OCI-LY7 (cell line): ENCODE results near the gene NOLC1. TPM values are rescaled to one million over a fixed set of nuclear protein-coding genes. Genes with fewer than 3 reads are reported as not detected.
A peak's percentile ranks its signal among the peaks of the same experiment; 100 is the strongest.

Source experiments
- BruUV-seq: library from RNA; stranded (reverse); fragments of 400-500 nt; replicated peaks from 2 replicates; lab custom pipeline; 2021; lab: Mats Ljungman, UMichigan
- CTCF ChIA-PET: fragments of 300-600 bp; sonication (Branson Sonifier 250); formaldehyde crosslinking; loops from one replicate; lab custom pipeline; 2022; ENCODE audit warnings: antibody characterized with exemption; ENCODE audit not compliant: unreplicated experiment; lab: Charles Lee
- POLR2A ChIA-PET: fragments of 300-600 bp; sonication (Branson Sonifier 250); formaldehyde crosslinking; loops from one replicate; lab custom pipeline; 2022; ENCODE audit warnings: antibody characterized with exemption; lab: Charles Lee
- DNase-seq: peaks from one replicate; pipeline ENCODE4 v3.0.0-alpha.2; 2015; ENCODE audit warnings: low spot score
- H2AFZ ChIP-seq: fragments of 200-600 bp; sonication (generic), shearing (Covaris generic); 2 replicates; pipeline ENCODE4 v1.6.1; 2014; ENCODE audit warnings: mild to moderate bottlenecking, antibody characterized with exemption, low read length, moderate library complexity
- H3K27ac ChIP-seq: fragments of 200-600 bp; sonication (generic); 2 replicates; pipeline ENCODE4 v1.5.1; 2014; ENCODE audit warnings: mixed run types, low read depth, mild to moderate bottlenecking, moderate library complexity, low read length, inconsistent platforms; ENCODE audit not compliant: poor library complexity, severe bottlenecking
- H3K36me3 ChIP-seq: fragments of 200-600 bp; sonication (generic); 2 replicates; pipeline ENCODE4 v1.6.1; 2014; ENCODE audit warnings: mild to moderate bottlenecking, antibody characterized with exemption, low read length, moderate library complexity, mixed read lengths; ENCODE audit not compliant: insufficient read depth
- H3K4me1 ChIP-seq: fragments of 200-600 bp; sonication (generic); 2 replicates; pipeline ENCODE4 v1.5.1; 2014; ENCODE audit warnings: mild to moderate bottlenecking, low read length; ENCODE audit not compliant: insufficient read depth, poor library complexity, severe bottlenecking
- H3K4me2 ChIP-seq: fragments of 200-600 bp; sonication (generic); 2 replicates; pipeline ENCODE4 v1.6.1; 2014; ENCODE audit warnings: mild to moderate bottlenecking, low read length
- H3K4me3 ChIP-seq: fragments of 200-600 bp; sonication (generic); 2 replicates; pipeline ENCODE4 v1.5.1; 2014; ENCODE audit warnings: mild to moderate bottlenecking, low read depth, low read length; ENCODE audit not compliant: poor library complexity, severe bottlenecking
- H3K79me2 ChIP-seq: fragments of 200-600 bp; sonication (generic); 2 replicates; pipeline ENCODE4 v1.6.1; 2016; ENCODE audit warnings: low read depth, mild to moderate bottlenecking, low read length, moderate library complexity, mixed read lengths; ENCODE audit not compliant: insufficient read depth
- H3K9me2 ChIP-seq: fragments of 200-600 bp; sonication (generic); 2 replicates; pipeline ENCODE4 v1.6.1; 2016; ENCODE audit warnings: mild to moderate bottlenecking, low read length, mixed read lengths; ENCODE audit not compliant: insufficient read depth
- H3K9me3 ChIP-seq: fragments of 200-600 bp; sonication (generic); 2 replicates; pipeline ENCODE4 v1.6.1; 2014; ENCODE audit warnings: mild to moderate bottlenecking, mixed run types, low read length, mixed read lengths
- H4K20me1 ChIP-seq: fragments of 200-600 bp; sonication (generic); 2 replicates; pipeline ENCODE4 v1.6.1; 2014; ENCODE audit warnings: mild to moderate bottlenecking, antibody characterized with exemption, low read length, moderate library complexity, mixed read lengths; ENCODE audit not compliant: insufficient read depth
- EZH2phosphoT487 ChIP-seq: fragments of 200-600 bp; sonication (generic); IDR thresholded peaks from 2 replicates; pipeline ENCODE4 v1.6.1; 2018; ENCODE audit warnings: low read depth, borderline replicate concordance, mild to moderate bottlenecking, mixed run types, antibody characterized with exemption, low read length, moderate library complexity, mixed read lengths
- intact Hi-C: fragments of 100-400 bp; cut with micrococcal nuclease; formaldehyde crosslinking; loops from one replicate; pipeline ENCODE4 v1.10.0; 2022; ENCODE audit not compliant: unreplicated experiment
- total RNA-seq, 2 experiments: library from RNA; depleted of rRNA in 1 of 2; stranded (reverse); fragments of >200 nt in 1 of 2; shearing (Covaris generic) in 1 of 2; gene quantifications; 2 replicates each; pipeline ENCODE4 v1.2.3, GENCODE V29; 2014 to 2022
- TF ChIP-seq, protein P1 (sequence below): fragments of 200-600 bp; sonication (generic); conservative IDR thresholded peaks from 2 replicates; pipeline ENCODE4 v1.5.1; 2014; ENCODE audit warnings: mild to moderate bottlenecking, antibody characterized with exemption, low read length, moderate library complexity, mixed read lengths

NOLC1 gene
- total RNA-seq, 2 experiments from 2014 or later = 93.5 to 152 TPM

DNA sequence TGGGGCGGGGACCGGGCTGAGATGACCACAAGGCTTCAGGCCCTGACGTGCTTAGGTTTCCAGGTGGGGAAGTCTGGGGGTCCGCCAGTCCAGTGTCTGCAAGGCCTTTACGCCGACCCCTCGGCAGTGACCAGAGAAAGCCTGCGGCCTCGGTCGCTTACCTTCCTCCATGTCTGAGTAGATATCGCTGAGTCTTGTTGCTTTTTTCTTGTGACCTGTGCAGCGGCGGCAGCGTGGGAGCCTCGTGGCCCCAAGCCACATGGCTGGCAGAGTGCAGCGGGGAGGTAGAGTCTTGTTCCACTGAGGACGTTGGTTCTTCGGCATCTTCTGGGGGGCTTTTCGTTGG is 329 bp downstream of the NOLC1 start:
- Histone ChIP-seq H3K4me3 (peak overlapping the region; percentile 88), H3K36me3 (peaks cover 95% of the 10 kb centered on the region), H3K9me2 (no peaks in the 10 kb centered on the region), H3K9me3 (no peaks in the 10 kb centered on the region), H4K20me1 (peaks cover 19% of the 10 kb centered on the region), H3K4me1 (peaks cover 49% of the 10 kb centered on the region), H3K4me2 (peak overlapping the region; percentile 95), H3K79me2 (peaks cover 60% of the 10 kb centered on the region), H2AFZ (no peak overlapping the region), H3K27ac (peak overlapping the region; percentile 54)
- peak; percentile 47 for DNase-seq
- BruUV-seq = no TSS peak
- ChIA-PET CTCF (no interaction called here), POLR2A (interaction anchor here (0.7 to 3.5 kb wide), 2 partner anchors 16 to 34 kb away, joined by 5 to 18 read pairs; no protein-coding TSS in a partner anchor)
- TF ChIP-seq, protein P1, sequence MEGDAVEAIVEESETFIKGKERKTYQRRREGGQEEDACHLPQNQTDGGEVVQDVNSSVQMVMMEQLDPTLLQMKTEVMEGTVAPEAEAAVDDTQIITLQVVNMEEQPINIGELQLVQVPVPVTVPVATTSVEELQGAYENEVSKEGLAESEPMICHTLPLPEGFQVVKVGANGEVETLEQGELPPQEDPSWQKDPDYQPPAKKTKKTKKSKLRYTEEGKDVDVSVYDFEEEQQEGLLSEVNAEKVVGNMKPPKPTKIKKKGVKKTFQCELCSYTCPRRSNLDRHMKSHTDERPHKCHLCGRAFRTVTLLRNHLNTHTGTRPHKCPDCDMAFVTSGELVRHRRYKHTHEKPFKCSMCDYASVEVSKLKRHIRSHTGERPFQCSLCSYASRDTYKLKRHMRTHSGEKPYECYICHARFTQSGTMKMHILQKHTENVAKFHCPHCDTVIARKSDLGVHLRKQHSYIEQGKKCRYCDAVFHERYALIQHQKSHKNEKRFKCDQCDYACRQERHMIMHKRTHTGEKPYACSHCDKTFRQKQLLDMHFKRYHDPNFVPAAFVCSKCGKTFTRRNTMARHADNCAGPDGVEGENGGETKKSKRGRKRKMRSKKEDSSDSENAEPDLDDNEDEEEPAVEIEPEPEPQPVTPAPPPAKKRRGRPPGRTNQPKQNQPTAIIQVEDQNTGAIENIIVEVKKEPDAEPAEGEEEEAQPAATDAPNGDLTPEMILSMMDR = no peak
- TF ChIP-seq EZH2phosphoT487 = no peak
- intact Hi-C loops = loop anchor here (1.0 to 2.0 kb wide), 2 partner anchors 19 to 334 kb away; partner anchors contain the start of genes OGA and PPRC1

DNA sequence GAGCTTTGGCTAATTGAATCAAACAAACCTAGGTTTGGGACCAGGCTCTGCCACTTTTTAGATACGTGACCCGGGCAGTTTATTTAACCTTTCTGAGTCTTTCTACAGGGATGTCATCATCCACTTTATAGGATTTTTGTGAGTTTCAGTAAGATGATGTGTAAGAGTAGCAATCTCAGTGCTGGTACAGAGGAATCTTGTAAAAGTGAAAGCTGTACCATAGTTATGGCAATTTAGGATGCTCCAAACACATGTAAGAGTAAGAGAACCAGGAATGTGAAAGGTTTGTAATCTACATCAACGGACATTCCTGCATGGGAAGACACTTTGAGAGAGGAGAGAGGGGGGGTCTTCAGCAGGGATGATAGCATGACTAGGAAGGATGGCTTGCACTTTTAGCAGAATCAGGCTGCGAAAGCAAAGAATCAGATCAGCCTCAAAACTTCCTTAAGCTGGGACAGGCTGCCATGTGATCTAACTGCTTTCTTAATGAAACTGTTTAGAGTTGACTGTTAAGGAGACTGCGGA is 968 bp downstream of the NOLC1 start:
- Histone ChIP-seq H3K27ac (peak overlapping the region; percentile 54), H3K9me3 (no peaks in the 10 kb centered on the region), H3K36me3 (peaks cover 95% of the 10 kb centered on the region), H2AFZ (no peak overlapping the region), H3K9me2 (no peaks in the 10 kb centered on the region), H4K20me1 (peaks cover 19% of the 10 kb centered on the region), H3K4me3 (peak overlapping the region; percentile 88), H3K4me1 (peaks cover 50% of the 10 kb centered on the region), H3K4me2 (peak overlapping the region; percentile 95), H3K79me2 (peaks cover 66% of the 10 kb centered on the region)
- ChIA-PET CTCF (no interaction called here), POLR2A (interaction anchor here (0.7 to 1.2 kb wide), 3 partner anchors 23 to 128 kb away, joined by 3 to 5 read pairs (median 3); no protein-coding TSS in a partner anchor)
- TF ChIP-seq, protein P1 = no peak
- TF ChIP-seq EZH2phosphoT487 = no peak
- no TSS peak for BruUV-seq
- no peak for DNase-seq
- intact Hi-C loops = loop anchor here (2.0 kb wide), 1 partner anchor 334 kb away; the partner anchor contains the start of gene OGA

DNA sequence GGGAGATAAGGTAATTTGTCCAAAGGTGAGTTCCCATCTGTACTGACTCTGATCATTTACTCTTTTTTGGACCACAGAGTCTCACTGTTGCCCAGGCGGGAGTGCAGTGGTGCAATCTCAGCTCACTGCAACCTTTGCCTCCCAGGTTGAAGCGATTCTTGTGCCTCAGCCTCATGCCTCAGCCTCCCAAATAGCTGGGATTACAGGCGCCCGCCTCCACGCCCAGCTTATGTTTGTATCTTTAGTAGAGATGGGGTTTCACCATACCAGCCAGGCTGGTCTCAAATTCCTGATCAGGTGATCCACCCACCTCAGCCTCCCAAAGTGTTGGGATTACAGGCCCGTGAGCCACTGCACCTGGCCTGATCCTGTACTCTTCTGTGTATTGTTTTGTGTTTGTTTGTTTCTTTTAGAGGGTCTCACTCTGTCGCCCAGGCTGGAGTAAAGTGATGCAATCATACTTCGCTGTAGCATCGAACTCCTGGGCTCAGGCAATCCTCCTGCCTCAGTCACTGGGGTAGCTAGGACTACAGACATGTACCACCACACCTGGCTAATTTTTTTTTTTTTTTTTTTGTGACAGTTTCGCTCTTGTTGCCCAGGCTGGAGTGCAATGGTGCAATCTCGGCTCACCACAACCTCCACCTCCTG is 2.4 kb downstream of the NOLC1 start:
- Histone ChIP-seq H3K4me1 (peaks cover 50% of the 10 kb centered on the region), H2AFZ (no peak overlapping the region), H3K27ac (no peak overlapping the region), H3K36me3 (peaks cover 95% of the 10 kb centered on the region), H3K4me2 (peak overlapping the region; percentile 95), H3K4me3 (peak overlapping the region; percentile 88), H4K20me1 (peaks cover 19% of the 10 kb centered on the region), H3K9me2 (no peaks in the 10 kb centered on the region), H3K79me2 (peaks cover 76% of the 10 kb centered on the region), H3K9me3 (no peaks in the 10 kb centered on the region)
- intact Hi-C loops = no loop called here
- TF ChIP-seq, protein P1 = no peak
- no peak for TF ChIP-seq EZH2phosphoT487
- POLR2A ChIA-PET = interaction anchor here (0.6 to 1.2 kb wide), 5 partner anchors 21 to 103 kb away, joined by 3 to 6 read pairs (median 3); no protein-coding TSS in a partner anchor
- no peak for DNase-seq
- CTCF ChIA-PET = no interaction called here
- BruUV-seq = no TSS peak
